GM18511 (cell line): ENCODE measurements around the gene USP6NL.

Experiments
- ATAC-seq: cut with Tn5 transposase; IDR thresholded peaks from one replicate; pipeline ENCODE4 v1.9.1; 2021; ENCODE audit warnings: mild to moderate bottlenecking, moderate library complexity; ENCODE audit not compliant: unreplicated experiment

USP6NL gene

GRCh38 chr10:11553773-11554381 is 57.6 kb downstream of the USP6NL start:
- peak; percentile 87 for ATAC-seq

GRCh38 chr10:11551916-11552602 is 59.4 kb downstream of the USP6NL start:
- ATAC-seq = no peak

DNA sequence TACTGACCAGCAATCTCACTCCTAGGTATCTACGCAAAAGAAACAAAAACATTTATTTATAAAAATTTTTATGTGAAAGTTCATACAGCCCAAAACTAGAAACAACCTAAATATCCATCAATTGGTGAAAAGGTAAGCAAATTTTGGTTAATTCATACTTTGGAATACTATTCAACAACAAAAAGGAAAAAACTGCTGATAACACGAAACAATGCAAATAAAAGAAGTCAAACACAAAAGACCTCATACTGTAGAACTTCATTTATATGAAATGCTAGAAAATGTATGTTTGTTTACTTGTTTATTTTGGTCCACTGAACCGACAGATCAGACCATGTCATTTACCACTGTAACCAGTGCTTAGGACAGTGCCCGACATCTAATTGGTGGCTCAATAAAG is 60.3 kb downstream of the USP6NL start:
- ATAC-seq = no peak

DNA sequence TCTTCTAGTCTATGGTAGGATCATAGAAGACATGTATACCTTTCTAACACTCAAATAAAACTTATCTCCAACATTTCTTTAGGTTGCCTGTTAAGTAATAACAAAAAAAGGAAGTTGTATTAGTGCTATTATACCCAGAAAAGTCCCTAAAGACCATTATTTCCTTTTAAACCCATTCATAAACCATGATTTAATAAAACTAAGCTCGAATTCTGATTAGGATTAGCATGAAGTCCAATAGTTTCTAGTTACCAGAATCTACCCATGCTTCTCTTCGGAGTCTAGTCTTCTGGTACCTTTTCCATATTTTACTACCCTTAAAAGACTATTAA is 62.7 kb downstream of the USP6NL start:
- ATAC-seq = no peak

- no peak for ATAC-seq
These were observed 63.2 kb downstream of the USP6NL start for GRCh38 chr10:11548065-11548767.

GRCh38 chr10:11546581-11546980 is 64.9 kb downstream of the USP6NL start:
- ATAC-seq = no peak

- no peak for ATAC-seq
These were observed 70.2 kb downstream of the USP6NL start for GRCh38 chr10:11541296-11541695.

- no peak for ATAC-seq
These were observed 72.1 kb downstream of the USP6NL start for GRCh38 chr10:11539191-11539868.

DNA sequence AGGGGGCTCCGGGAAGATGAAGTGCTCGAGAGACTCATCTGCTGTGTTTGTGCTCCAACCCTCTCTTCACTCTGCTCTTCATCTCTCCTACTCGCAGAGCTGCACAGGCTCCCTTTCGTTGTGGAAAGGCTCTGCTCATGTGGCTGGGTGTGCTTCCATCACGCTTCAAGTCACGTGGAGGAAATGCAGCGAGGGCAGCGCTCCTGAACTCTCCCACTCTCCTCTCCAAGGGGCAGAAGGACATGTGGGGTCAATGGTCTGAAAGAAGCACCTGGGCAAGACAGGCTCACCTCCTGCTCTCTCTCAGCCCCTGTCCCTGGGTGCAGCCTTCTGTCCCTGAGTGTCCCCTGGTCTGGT is 72.6 kb downstream of the USP6NL start:
- ATAC-seq = no peak

DNA sequence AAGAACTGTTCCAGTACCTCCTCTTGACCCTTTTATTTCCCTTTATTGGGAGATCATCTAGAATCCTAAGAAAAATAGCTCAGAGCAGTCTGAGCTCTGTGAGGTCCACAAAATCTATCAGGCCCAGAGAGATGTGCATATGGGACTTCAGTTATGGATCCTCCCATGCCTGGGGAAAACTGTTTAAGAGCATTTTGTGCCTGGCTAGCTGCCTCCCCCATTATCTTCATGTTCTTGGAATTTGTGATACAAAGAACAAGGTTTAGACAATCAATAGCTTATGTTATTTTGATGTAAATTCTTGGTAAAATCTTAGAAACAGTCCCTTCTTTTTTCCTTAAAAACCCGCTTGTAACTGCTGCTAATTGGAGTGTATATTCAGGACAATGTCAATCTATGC is 75.2 kb downstream of the USP6NL start:
- ATAC-seq = no peak

GRCh38 chr10:11535346-11535959 is 76.0 kb downstream of the USP6NL start:
- peak; percentile 63 for ATAC-seq

DNA sequence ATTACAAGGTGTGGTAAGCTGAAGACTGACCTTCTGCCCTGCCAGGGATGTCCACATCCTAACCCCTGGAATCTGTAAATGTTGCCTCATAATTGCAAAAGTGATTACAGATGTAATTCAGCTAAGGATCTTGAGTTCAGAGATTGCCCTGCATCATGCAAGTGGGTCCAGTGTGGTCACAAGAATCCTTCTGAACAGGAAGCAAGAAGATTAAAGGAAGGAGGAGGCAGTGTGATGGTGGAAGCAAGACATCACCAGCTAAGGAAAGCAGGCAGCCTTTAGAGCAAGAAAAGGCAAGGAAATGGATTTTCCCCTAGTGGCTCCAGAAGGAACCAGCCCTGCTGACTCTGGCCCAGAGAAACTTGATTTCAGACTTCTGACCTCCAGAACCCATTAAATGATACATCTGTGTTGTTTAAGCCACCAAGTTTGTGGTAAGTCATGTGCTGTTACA is 78.1 kb downstream of the USP6NL start:
- ATAC-seq = no peak

DNA sequence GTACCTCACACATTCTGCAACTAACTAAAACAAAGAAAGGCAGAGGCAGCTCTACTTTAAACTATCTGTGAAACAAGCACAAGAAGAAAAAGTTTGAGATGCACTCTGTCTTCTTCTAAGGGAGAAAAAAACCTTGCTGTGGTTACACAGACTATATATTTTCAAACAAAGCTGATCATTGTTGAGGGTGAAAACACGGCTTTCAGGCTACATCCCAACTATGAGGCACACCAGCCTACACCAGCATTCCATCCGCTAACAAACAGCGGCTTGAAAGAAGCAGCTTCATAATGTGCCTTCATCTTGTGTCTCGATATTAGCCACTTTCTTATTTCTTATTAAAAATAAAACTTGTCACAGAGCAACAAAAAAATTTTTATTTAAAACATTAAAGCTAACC is 79.1 kb downstream of the USP6NL start:
- no peak for ATAC-seq

DNA sequence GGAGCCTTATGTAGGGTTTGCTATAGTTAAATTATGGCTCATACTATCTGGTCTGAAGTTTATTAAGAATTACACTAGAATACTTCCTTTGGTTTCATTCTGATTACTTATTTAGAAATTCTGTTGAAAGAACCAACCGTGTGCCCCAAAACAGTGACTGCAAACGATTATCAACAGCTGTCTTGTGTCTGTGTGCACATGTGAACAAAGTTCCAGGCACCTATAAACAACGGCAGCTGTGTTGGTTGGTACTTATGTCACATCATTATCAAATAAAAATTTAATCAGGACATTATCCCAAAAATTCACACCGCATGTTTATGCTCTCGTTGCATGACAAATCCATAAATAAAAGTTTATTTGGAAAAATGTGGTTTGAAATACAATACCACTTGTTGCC is 80.6 kb downstream of the USP6NL start:
- no peak for ATAC-seq

DNA sequence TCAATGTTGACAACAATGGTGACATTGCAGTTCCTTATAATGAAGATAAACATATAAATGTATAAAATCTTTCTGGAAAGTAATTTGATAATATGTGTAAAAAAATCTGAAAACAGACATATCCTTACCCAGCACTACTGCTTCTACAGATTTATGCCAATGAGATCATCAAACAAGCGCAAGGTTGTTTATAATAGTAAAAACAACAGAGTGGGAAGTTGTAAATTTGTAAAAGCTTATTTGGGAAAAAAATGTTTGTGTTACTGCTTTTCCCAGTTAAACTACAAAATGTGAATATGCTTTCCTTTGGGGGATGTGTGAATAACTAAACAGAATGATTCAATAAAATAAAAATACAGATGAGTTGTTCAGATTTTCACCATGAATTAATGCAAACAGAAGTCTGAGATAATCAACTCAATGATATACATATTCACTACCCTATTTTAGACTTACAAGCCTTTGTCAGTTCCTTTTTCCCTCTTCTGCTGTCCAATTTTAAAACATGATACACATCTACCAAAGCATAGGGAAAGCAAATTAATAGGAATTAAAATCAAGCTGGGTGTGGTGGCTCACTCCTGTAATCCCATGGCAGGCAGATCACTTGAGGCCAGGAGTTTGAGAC is 82.1 kb downstream of the USP6NL start:
- no peak for ATAC-seq

DNA sequence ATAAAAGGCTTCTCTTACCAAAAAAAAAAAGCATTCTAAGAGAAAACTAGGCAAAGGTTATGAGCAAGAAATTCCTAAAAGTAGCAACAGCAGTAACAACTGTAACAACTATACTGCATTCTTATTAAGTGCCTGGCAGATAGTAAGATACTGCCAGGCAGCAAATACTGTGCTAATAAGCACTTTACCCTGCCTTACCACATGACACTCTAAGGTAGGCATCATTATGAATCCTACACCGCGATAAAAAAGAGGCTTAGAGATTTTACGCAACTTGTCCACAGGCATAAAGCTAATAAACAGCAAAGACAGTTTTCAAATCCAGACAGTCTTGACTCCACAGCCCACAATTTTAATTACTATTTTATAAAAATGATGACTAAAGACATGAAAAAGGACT is 83.2 kb downstream of the USP6NL start:
- ATAC-seq = no peak

- ATAC-seq = no peak
These were observed 83.7 kb downstream of the USP6NL start for GRCh38 chr10:11527691-11528255.

DNA sequence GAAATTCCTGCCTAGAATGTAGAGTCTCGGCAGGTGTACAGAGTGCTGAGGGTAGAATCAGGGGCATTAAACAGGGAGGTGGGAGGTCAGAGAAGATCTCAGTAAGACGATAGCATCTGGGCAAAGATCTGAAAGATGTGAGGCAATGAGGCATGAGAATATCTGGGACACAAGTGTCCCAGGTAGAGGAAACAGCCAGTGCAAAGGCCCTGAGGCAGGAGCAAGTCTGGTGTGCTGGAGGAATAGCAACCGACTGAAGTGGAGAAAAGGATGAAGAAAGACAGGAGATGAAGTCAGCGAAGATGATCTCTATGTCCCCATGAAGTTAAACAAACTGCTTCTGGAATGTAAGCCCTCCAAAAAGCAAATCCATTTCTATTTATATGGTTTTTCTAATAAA is 84.4 kb downstream of the USP6NL start:
- ATAC-seq = no peak

GRCh38 chr10:11525503-11525902 is 85.9 kb downstream of the USP6NL start:
- ATAC-seq = no peak

- no peak for ATAC-seq
These were observed 88.6 kb downstream of the USP6NL start for GRCh38 chr10:11522821-11523245.

- no peak for ATAC-seq
These were observed 89.6 kb downstream of the USP6NL start for GRCh38 chr10:11521860-11522259.
